Adrenal gland (tissue), 5 donors: ENCODE data around the gene NHLH1.

Experiments
- CTCF ChIP-seq, 6 experiments: fragments of 450-650 bp in 4 of 6; fragments of 200-600 bp in 2 of 6; sonication (generic) in 1 of 6; IDR thresholded peaks; 1 replicate in 5 of 6; 2 replicates in 1 of 6; pipeline versions ENCODE4 v1.5.1 to v1.8.0; 2016 to 2021; ENCODE audit warnings: antibody characterized with exemption in 6 of 6, mild to moderate bottlenecking in 2 of 6, moderate library complexity in 1 of 6
- POLR2A ChIP-seq, 2 donors: fragments of 450-650 bp; IDR thresholded peaks; one replicate each; pipeline ENCODE4 v1.6.1; 2017; ENCODE audit warnings: antibody characterized with exemption in 2 of 2, mild to moderate bottlenecking in 2 of 2, moderate library complexity in 1 of 2
- donor health status: DM: no; HTN: no; CAD: no.

- TF ChIP-seq CTCF (IDR thresholded peaks at IDR 0.05): no peak
- TF ChIP-seq POLR2A (IDR thresholded peaks at IDR 0.05): no peak
Measured at GRCh38 chr1:160414881-160415280, 48.0 kb downstream of the NHLH1 start.
